ENCODE results near the gene MAP3K15.
A peak's percentile ranks its signal among the peaks of the same experiment; 100 is the strongest.
"Not testable (repeated sequence)": the region's sequence is repeated elsewhere in the genome, so short reads cannot be mapped to it uniquely, and the experiment has no call there.

MAP3K15 gene

GRCh38 chrX:19539665-19540064 is 24.4 kb upstream of the MAP3K15 start:
- no peak for DNase-seq (ENCODE audit: low spot score)

GRCh38 chrX:19535476-19535875 is 20.2 kb upstream of the MAP3K15 start:
- DNase-seq (ENCODE audit: low spot score): peak; percentile 41

DNA sequence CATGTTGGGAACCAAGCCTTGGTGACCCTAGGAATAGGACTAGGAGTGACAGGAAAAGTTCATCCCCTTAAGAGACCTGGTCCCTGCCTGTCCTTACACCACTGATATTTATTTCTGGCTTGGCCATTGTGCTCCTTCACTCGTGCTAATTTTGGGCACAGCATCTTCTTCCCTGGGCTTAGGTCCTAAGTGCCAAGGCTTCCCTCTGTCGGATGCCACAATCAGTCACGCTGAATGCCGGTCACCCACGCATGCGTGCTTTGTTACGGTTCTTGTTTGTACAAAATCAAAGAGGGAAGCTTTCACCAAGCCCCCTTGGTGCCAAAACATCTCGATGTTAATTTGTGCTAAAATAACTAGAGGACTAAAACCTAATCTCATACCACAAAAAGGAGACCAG is 17.4 kb upstream of the MAP3K15 start:
- DNase-seq (ENCODE audit: low spot score): no peak

DNA sequence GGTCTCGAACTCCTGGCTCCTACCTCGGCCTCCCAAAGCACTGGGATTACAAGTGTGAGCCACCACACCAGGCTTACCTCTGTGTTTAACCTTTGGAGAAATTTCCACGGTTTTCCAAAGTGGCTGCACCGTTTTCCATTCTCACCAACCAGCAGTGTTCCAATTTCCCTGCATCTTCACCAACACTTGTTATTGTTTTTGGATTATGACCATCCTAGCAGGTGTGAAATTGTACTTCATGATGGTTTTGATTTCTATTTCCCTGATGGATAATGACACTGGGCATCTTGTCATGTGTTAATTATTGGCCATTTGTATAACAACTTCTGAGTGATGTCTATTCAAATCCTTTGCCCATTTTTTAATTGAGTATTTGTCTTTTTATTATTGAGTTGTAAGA is 2.7 kb upstream of the MAP3K15 start:
- DNase-seq (ENCODE audit: low spot score): no peak

DNA sequence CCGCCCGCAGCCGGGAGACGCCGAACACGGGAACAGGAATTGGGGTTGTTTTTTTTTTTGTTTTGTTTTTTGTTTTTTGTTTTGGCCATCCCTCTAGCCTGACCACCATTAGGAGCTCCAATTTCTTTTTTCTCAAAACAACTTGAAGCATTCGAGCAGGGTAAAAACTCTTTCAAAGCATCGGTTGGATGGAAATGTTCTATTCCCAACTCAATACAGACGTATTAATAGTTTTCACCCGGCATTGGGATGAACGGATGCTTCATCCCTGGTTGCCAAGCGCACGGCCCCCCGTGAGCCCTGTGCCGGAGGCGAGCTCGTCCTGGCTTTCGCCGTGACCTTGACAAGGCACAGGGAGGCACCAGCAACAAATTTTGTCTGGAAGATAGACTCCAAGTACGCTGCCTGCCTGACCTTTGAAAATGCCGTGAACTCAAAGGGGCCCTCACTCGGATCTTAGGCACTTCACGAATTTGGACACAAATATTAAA is 352 bp upstream of the MAP3K15 start:
- no peak for DNase-seq (ENCODE audit: low spot score)

GRCh38 chrX:19513383-19513782 is 1.9 kb downstream of the MAP3K15 start:
- peak; percentile 7 for DNase-seq (ENCODE audit: low spot score)

DNA sequence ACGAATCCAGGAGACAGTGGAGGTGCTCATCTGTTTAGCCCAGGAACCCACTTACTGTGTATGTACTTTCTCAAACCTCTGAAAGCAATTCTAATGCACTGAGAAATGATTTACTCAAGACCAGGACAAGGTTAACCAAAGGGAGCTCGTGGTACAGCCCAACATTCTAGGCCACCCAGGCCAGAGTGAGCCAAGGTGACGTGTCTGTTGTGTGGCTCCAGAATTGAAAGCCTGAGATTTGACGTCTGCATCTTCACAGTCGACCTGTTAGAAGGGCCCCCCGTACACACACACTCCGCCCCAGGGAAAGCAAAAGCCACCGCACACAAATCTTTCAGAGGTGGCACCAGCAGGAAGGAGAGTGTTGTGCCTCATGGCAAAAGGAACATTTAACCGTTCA is 2.3 kb downstream of the MAP3K15 start:
- DNase-seq (ENCODE audit: low spot score): no peak

GRCh38 chrX:19512359-19512758 is 2.9 kb downstream of the MAP3K15 start:
- no peak for DNase-seq (ENCODE audit: low spot score)

DNA sequence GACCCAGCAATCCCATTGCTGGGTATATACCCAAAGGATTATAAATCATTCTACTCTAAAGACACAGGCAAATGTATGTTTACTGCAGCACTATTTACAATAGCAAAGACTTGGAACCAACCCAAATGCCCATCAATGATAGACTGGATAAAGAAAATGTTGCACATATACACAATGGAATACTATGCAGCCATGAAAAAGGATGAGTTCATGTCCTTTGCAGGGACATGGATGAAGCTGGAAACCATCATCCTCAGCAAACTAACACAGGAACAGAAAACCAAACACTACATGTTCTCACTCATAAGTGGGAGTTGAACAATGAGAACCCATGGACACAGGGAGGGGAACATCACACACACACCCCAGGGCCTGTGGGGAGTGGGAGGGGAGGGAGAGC is 3.5 kb downstream of the MAP3K15 start:
- DNase-seq (ENCODE audit: low spot score): not testable (repeated sequence)

GRCh38 chrX:19496711-19497110 is 18.6 kb downstream of the MAP3K15 start:
- DNase-seq (ENCODE audit: low spot score): no peak

GRCh38 chrX:19487520-19488200 is 27.6 kb downstream of the MAP3K15 start:
- no peak for DNase-seq (ENCODE audit: low spot score)

DNA sequence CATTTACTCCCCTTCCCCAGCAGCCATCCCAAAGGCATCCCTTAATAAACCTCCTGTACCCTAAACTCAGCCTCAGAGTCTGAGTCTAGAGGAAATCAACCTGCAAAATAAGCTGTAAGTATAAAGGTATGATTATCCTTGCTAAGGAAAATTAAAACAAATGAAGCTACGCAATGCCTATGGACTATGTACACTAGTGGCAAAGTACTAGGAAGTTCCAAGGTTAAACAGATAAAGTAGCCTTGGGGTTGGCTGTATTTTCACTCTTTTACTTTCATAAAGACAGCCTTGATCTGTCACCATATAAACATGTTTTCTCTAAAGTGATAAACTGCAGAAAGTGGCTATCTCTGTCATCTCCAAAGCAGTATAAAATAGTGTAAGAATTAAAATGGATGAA is 35.9 kb downstream of the MAP3K15 start:
- no peak for DNase-seq (ENCODE audit: low spot score)

GRCh38 chrX:19468383-19468782 is 46.9 kb downstream of the MAP3K15 start:
- not testable (repeated sequence) for DNase-seq (ENCODE audit: low spot score)

DNA sequence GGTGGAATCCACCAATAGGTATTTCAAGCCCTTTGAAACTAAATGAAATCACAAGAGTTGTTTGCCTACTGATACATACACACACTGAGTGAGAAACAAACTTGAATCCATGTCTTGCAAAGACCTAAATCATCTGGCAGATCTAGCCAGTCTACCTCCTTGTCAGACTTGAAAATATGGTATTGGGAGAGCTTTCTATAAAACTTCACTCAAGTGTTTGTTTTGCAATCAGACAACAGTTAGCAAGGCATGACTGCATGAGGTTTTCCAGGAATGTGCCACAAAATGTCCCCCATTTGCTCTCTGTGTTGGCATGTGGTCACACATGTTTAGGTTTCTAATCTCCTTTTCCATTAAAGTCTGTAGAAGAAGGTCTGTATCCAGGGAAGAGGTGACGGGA is 52.4 kb downstream of the MAP3K15 start:
- no peak for DNase-seq (ENCODE audit: low spot score)

- DNase-seq (ENCODE audit: low spot score): no peak
Measured at GRCh38 chrX:19462231-19462630, 53.1 kb downstream of the MAP3K15 start.

DNA sequence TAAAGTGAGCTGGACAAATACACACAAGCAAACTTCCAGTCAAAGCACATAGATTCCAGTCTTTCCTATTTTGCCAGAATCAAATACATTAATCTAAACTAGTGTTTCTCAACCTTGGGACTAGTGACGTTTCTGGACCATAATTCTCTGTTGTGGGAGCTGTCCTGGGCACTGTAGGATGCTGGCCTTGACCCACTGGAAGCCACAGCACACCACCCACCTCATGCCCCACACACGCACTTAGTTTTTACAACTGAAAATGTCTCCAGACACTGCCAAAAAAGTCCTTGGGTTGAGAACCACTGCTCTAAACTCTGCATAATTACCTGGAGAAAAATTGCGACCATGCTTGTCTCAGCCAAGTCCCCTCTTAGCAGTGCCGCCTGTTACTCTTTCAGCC is 57.6 kb downstream of the MAP3K15 start:
- DNase-seq (ENCODE audit: low spot score): no peak

DNA sequence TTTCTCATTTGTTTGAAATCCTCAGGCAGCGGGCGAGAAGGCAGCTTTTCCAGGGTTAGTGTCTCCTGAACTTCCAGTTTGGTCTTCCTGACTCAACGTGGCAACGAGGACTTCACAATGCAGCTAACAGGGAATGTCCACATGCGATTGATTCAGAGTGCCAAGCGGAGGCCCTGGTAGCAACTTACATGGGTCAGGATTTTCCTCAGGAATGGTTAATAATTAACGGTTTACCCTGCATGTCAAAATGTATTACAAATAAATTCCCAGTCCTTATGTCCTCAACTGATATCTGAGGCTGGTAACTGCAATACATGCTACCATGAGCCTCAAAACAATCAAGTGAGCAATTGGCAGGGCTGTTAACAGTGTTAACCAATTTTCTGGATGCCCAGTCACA is 67.2 kb downstream of the MAP3K15 start:
- DNase-seq (ENCODE audit: low spot score): no peak

DNA sequence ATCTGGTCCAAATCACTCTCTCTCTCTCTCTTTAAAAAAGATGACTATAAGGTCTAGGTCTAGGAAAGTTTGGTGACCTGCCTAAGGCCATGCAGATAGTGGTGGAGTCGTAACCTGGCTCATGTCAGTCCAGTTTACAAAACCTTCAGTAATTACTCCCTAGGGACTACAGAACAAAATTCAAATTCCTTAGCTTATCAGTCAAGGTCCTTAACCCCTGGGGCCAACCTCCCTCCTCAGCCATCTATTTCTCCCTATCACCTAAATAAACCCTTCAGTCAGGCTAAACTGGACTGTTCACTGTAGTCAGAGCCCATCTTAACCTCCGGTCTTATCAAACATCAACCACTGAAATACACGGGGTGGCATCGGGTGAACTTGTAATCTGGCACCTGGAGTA is 68.9 kb downstream of the MAP3K15 start:
- DNase-seq (ENCODE audit: low spot score): no peak

GRCh38 chrX:19445772-19446171 is 69.5 kb downstream of the MAP3K15 start:
- DNase-seq (ENCODE audit: low spot score): not testable (repeated sequence)

GRCh38 chrX:19443869-19444526 is 71.3 kb downstream of the MAP3K15 start:
- no peak for DNase-seq (ENCODE audit: low spot score)

DNA sequence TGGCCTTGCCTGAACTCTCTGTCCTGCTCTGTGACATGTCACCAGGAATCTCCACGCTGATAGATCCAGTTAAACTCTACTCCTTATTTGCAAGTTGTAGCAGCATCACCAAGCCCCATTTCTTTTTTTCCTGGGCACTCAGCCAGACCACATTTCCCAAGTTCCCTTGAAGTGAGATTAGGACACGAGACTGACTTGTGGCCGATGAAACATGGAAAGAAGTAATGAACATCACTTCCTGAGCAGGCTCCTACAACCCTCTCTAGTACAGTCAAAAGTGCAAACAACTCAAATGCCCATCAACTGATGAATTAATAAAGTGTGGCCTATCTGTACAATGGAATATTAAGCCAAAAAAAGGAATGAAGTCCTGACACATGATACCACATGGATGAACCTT is 74.6 kb downstream of the MAP3K15 start:
- DNase-seq (ENCODE audit: low spot score): no peak

DNA sequence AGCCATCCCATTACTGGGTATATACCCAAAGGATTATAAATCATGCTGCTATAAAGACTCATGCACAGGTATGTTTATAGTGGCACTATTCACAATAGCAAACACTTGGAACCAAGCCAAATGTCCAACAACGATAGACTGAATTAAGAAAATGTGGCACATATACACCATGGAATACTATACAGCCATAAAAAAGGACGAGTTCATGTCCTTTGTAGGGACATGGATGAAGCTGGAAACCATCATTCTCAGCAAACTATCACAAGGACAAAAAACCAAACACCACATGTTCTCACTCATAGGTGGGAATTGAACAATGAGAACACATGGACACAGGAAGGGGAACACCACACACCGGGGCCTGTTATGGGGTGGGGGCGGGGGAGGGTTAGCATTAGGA is 92.6 kb downstream of the MAP3K15 start:
- DNase-seq (ENCODE audit: low spot score): not testable (repeated sequence)

DNA sequence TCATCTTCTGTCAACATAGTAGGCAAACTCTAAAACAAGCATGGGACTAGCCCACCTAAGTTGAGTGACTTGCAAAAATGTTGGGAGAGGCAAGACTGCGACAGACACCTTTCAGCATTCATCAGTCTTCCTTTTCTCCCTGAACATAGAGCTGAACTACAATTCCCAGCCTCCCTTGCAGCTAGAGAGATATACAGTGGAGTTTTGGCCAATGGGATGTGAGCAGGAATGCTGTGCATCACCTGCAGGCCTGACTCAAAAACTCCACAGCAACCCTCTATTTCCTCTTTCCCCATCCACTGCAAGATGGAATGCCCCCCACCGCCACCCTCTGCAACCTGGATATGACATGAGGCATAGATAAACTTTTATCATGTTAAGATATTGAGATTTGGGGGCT is 105.0 kb downstream of the MAP3K15 start:
- no peak for DNase-seq (ENCODE audit: low spot score)

DNA sequence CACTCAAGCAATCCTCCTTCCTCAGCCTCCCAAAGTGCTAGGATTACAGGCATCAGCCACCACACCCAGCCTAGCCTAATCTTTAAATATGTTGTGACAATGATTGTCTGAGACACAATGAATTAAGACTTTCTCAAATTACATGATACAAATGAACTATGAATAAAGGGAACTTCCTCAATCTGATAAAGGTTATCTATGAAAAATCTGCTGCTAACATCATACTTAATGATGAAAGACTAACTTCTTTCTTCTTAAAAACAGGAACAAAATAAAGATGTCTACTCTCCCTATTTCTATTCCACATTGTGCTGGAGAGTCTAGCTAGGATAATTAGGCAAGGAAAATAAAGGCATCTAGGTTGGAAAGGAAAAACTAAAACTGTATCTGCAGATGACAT is 111.6 kb downstream of the MAP3K15 start:
- DNase-seq (ENCODE audit: low spot score): no peak

Measured in SW480 (cell line).